T-helper 22 cell (primary cell): ENCODE results near the gene MYO9B.
"Not testable (repeated sequence)": the region's sequence is repeated elsewhere in the genome, so short reads cannot be mapped to it uniquely, and the experiment has no call there.

Experiments
- DNase-seq: peaks from one replicate; pipeline ENCODE4 v3.0.0-alpha.2; 2020; ENCODE audit warnings: low read depth

The MYO9B gene

GRCh38 chr19:17180997-17181702, 105.6 kb downstream of the MYO9B start:
- DNase-seq = no peak

- DNase-seq = no peak
Observed at GRCh38 chr19:17183271-17183761, 107.7 kb downstream of the MYO9B start.

GRCh38 chr19:17183858-17184321, 108.3 kb downstream of the MYO9B start:
- no peak for DNase-seq

- DNase-seq = no peak
Observed at GRCh38 chr19:17184371-17184841, 108.8 kb downstream of the MYO9B start.

- no peak for DNase-seq
Observed at GRCh38 chr19:17185590-17185989, 110.0 kb downstream of the MYO9B start.

GRCh38 chr19:17191736-17192135, 116.2 kb downstream of the MYO9B start:
- DNase-seq = not testable (repeated sequence)

GRCh38 chr19:17192751-17193150, 117.2 kb downstream of the MYO9B start:
- DNase-seq = no peak

GRCh38 chr19:17194608-17195007, 119.0 kb downstream of the MYO9B start:
- DNase-seq = no peak

- DNase-seq = no peak
Observed at GRCh38 chr19:17195106-17195505, 119.5 kb downstream of the MYO9B start.

GRCh38 chr19:17196610-17197009, 121.0 kb downstream of the MYO9B start:
- DNase-seq = no peak

- no peak for DNase-seq
Observed at GRCh38 chr19:17197666-17198065, 122.1 kb downstream of the MYO9B start.

- DNase-seq = no peak
Observed at GRCh38 chr19:17200408-17201079, 125.0 kb downstream of the MYO9B start.

- DNase-seq = no peak
Observed at GRCh38 chr19:17202249-17202648, 126.7 kb downstream of the MYO9B start.

- no peak for DNase-seq
Observed at GRCh38 chr19:17202713-17203112, 127.1 kb downstream of the MYO9B start.

- DNase-seq = no peak
Observed at GRCh38 chr19:17205237-17206140, 129.9 kb downstream of the MYO9B start.

- DNase-seq = no peak
Observed at GRCh38 chr19:17206736-17207581, 131.4 kb downstream of the MYO9B start.

- no peak for DNase-seq
Observed at GRCh38 chr19:17209126-17210036, 133.8 kb downstream of the MYO9B start.

GRCh38 chr19:17210296-17210695, 134.7 kb downstream of the MYO9B start:
- DNase-seq = no peak

- no peak for DNase-seq
Observed at GRCh38 chr19:17211547-17212446, 136.2 kb downstream of the MYO9B start.
